Liver (tissue), 9 donors: ENCODE measurements around the gene MRPL50. TPM values are rescaled to one million over a fixed set of nuclear protein-coding genes. Genes with fewer than 3 reads are reported as not detected.

Experiments used
- DNase-seq: peaks from one replicate; pipeline ENCODE4 v3.0.0-alpha.2; 2017; ENCODE audit warnings: low spot score
- H3K27ac ChIP-seq, 2 donors: one replicate each; pipeline ENCODE4 v1.7.0; 2013; ENCODE audit warnings: inconsistent platforms in 2 of 2, low read length in 2 of 2, control low read depth in 1 of 2, low read depth in 1 of 2, mild to moderate bottlenecking in 1 of 2
- H3K27me3 ChIP-seq, 4 donors: one replicate each; pipeline versions ENCODE4 v1.6.1 to v1.7.0; 2013; ENCODE audit warnings: low read length in 3 of 4, inconsistent platforms in 1 of 4, mild to moderate bottlenecking in 1 of 4, moderate library complexity in 1 of 4; ENCODE audit not compliant: control insufficient read depth in 4 of 4, insufficient read depth in 4 of 4
- H3K36me3 ChIP-seq, 4 donors: one replicate each; pipeline versions ENCODE4 v1.6.1 to v1.7.0; 2013; ENCODE audit warnings: low read length in 3 of 4, mild to moderate bottlenecking in 3 of 4, low read depth in 1 of 4, moderate library complexity in 1 of 4; ENCODE audit not compliant: control insufficient read depth in 4 of 4, insufficient read depth in 3 of 4
- H3K4me1 ChIP-seq, 4 donors: one replicate each; pipeline versions ENCODE4 v1.6.1 to v1.7.0; 2013; ENCODE audit warnings: low read length in 3 of 4, mild to moderate bottlenecking in 3 of 4, moderate library complexity in 1 of 4; ENCODE audit not compliant: control insufficient read depth in 4 of 4, insufficient read depth in 4 of 4
- H3K4me3 ChIP-seq, 3 donors: one replicate each; pipeline versions ENCODE4 v1.6.1 to v1.7.0; 2013; ENCODE audit warnings: low read length in 3 of 3, control low read depth in 1 of 3, low read depth in 1 of 3, mild to moderate bottlenecking in 1 of 3
- H3K9ac ChIP-seq, 2 donors: one replicate each; pipeline ENCODE4 v1.7.0; 2013; ENCODE audit warnings: low read length in 2 of 2, mild to moderate bottlenecking in 2 of 2, moderate library complexity in 2 of 2, control low read depth in 1 of 2, low read depth in 1 of 2
- H3K9me3 ChIP-seq, 4 donors: one replicate each; pipeline versions ENCODE4 v1.6.1 to v1.7.0; 2013; ENCODE audit warnings: low read length in 3 of 4; ENCODE audit not compliant: control insufficient read depth in 4 of 4
- ATF3 ChIP-seq: IDR thresholded peaks from 2 replicates; pipeline ENCODE4 v1.6.1; 2016; ENCODE audit warnings: antibody characterized with exemption
- EGR1 ChIP-seq, 2 donors: IDR thresholded peaks; 2 replicates each; pipeline ENCODE4 v1.6.1; 2016 to 2018; ENCODE audit warnings: antibody characterized with exemption in 2 of 2, low read depth in 2 of 2
- FOXA1 ChIP-seq: IDR thresholded peaks from 2 replicates; pipeline ENCODE4 v1.6.1; 2016; ENCODE audit warnings: antibody characterized with exemption
- FOXA2 ChIP-seq: IDR thresholded peaks from 2 replicates; pipeline ENCODE4 v1.6.1; 2016; ENCODE audit warnings: antibody characterized with exemption
- GABPA ChIP-seq, 2 donors: IDR thresholded peaks in 1 of 2; conservative IDR thresholded peaks in 1 of 2; 2 replicates each; pipeline ENCODE4 v1.6.1; 2016; ENCODE audit warnings: antibody characterized with exemption in 2 of 2, mild to moderate bottlenecking in 1 of 2, moderate library complexity in 1 of 2
- HNF4A ChIP-seq, 2 donors: conservative IDR thresholded peaks; 2 replicates each; pipeline ENCODE4 v1.6.1; 2016; ENCODE audit warnings: antibody characterized with exemption in 2 of 2, mild to moderate bottlenecking in 2 of 2
- HNF4G ChIP-seq: IDR thresholded peaks from 2 replicates; pipeline ENCODE4 v1.6.1; 2016; ENCODE audit warnings: antibody characterized with exemption
- JUND ChIP-seq, 2 donors: IDR thresholded peaks; 2 replicates each; pipeline ENCODE4 v1.6.1; 2016; ENCODE audit warnings: antibody characterized with exemption in 2 of 2
- NR2F2 ChIP-seq: IDR thresholded peaks from 2 replicates; pipeline ENCODE4 v1.6.1; 2016; ENCODE audit warnings: antibody characterized with exemption
- RAD21 ChIP-seq, 2 donors: IDR thresholded peaks; 2 replicates each; pipeline ENCODE4 v1.6.1; 2016; ENCODE audit warnings: antibody characterized with exemption in 2 of 2, mild to moderate bottlenecking in 2 of 2
- RXRA ChIP-seq, 2 donors: IDR thresholded peaks; 2 replicates each; pipeline ENCODE4 v1.6.1; 2017 to 2018; ENCODE audit warnings: antibody characterized with exemption in 2 of 2, mild to moderate bottlenecking in 1 of 2
- SP1 ChIP-seq: IDR thresholded peaks from 2 replicates; pipeline ENCODE4 v1.6.1; 2018; ENCODE audit warnings: antibody characterized with exemption, mild to moderate bottlenecking
- TAF1 ChIP-seq: conservative IDR thresholded peaks from 2 replicates; pipeline ENCODE4 v1.6.1; 2016; ENCODE audit warnings: antibody characterized with exemption, mild to moderate bottlenecking
- YY1 ChIP-seq: IDR thresholded peaks from 2 replicates; pipeline ENCODE4 v1.6.1; 2016; ENCODE audit warnings: antibody characterized with exemption, mild to moderate bottlenecking
- ZBTB33 ChIP-seq: IDR thresholded peaks from 2 replicates; pipeline ENCODE4 v1.6.1; 2016; ENCODE audit warnings: antibody characterized with exemption
- WGBS: extraction: QIAGEN DNeasy Blood & Tissue Kit; methylation state at CpG from one replicate; pipeline ENCODE4 v1.1.7; 2013; 5-methylcytosine and 5-hydroxymethylcytosine counted together
- polyA plus RNA-seq, 2 donors: library from polyadenylated mRNA; stranded (reverse) in 1 of 2; unstranded in 1 of 2; fragments of 200-250 nt in 1 of 2; fragments of >200 nt in 1 of 2; fragmentation: Nextera tagmentation in 1 of 2; extraction: Ambion mirVana in 1 of 2; gene quantifications; one replicate each; pipeline versions ENCODE4 v1.2.1 to v1.2.3, GENCODE V29; 2013 to 2015
- total RNA-seq, 2 donors: library from RNA; depleted of rRNA; stranded (reverse); fragments of >200 nt; gene quantifications; one replicate each; pipeline ENCODE4 v1.2.3, GENCODE V29; 2014
- TF ChIP-seq, protein P1 (sequence below): IDR thresholded peaks from 2 replicates; pipeline ENCODE4 v1.6.1; 2016; ENCODE audit warnings: antibody characterized with exemption
- TF ChIP-seq, protein P2 (sequence below): fragments of 150-350 bp; IDR thresholded peaks from 2 replicates; pipeline ENCODE4 v1.5.1; 2017; ENCODE audit warnings: improper control_type of control experiment, low read depth, low read length; ENCODE audit not compliant: missing input control
- TF ChIP-seq, protein P3 (sequence below): IDR thresholded peaks from 2 replicates; pipeline ENCODE4 v1.6.1; 2016; ENCODE audit warnings: antibody characterized with exemption, mild to moderate bottlenecking
- donor health status: healthy.
- donor health status: healthy.
- donor health status: healthy.
- donor health status: healthy.
- donor health status: healthy.

MRPL50 gene
- total and polyA plus RNA-seq, 4 donors: 5.7 to 12.3 (median 10.5) TPM

DNA sequence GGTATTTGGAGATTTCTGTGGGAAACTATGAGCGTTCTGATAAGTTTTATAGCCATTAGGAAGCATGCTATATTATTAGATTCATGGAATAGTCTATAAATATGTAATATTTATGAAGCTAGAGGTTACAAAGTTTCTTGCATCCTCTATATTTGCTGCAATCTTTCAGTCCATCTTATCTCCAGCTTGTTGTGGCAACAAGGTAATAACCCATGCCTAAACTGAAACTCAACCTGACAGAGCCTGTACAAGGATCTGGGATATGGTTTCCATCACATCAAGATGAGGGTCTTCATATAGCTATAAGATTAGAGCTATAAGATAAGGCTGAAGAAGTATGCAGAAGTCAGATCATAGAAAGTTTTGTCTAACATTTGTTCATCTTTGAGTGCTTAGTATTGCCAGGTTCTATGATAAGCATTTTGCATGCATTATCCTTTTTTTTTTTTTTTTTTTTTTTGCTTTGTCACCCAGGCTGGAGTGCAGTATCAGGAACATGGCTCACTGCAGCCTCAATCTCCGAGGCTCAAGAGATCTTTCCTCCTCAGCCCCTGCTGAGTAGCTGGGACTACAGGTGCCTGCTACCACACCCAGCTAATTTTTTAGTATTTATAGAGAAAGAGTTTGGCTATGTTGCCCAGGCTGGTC is 28.4 kb downstream of the MRPL50 start:
- no peak overlapping the region for H3K9ac ChIP-seq
- peaks cover 6 to 63% (median 41%) of the 10 kb centered on the region in 4 donors for H3K4me1 ChIP-seq
- no peaks in the 10 kb centered on the region for H3K27me3 ChIP-seq
- no peaks in the 10 kb centered on the region for H3K9me3 ChIP-seq
- WGBS: 68% methylated on average over 2 of the region's 2 CpGs
- DNase-seq: no peak
- no peak for TF ChIP-seq HNF4A (conservative IDR thresholded peaks at IDR 0.05)
- TF ChIP-seq GABPA (IDR thresholded peaks at IDR 0.05 in 1 of 2, conservative IDR thresholded peaks at IDR 0.05 in 1 of 2): no peak
- TF ChIP-seq, protein P1, sequence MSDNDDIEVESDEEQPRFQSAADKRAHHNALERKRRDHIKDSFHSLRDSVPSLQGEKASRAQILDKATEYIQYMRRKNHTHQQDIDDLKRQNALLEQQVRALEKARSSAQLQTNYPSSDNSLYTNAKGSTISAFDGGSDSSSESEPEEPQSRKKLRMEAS: no peak
- no peak for TF ChIP-seq YY1
- TF ChIP-seq SP1: no peak
- TF ChIP-seq FOXA2: no peak
- TF ChIP-seq RXRA (IDR thresholded peaks at IDR 0.05): no peak
- no peak for TF ChIP-seq TAF1
- TF ChIP-seq, protein P2, sequence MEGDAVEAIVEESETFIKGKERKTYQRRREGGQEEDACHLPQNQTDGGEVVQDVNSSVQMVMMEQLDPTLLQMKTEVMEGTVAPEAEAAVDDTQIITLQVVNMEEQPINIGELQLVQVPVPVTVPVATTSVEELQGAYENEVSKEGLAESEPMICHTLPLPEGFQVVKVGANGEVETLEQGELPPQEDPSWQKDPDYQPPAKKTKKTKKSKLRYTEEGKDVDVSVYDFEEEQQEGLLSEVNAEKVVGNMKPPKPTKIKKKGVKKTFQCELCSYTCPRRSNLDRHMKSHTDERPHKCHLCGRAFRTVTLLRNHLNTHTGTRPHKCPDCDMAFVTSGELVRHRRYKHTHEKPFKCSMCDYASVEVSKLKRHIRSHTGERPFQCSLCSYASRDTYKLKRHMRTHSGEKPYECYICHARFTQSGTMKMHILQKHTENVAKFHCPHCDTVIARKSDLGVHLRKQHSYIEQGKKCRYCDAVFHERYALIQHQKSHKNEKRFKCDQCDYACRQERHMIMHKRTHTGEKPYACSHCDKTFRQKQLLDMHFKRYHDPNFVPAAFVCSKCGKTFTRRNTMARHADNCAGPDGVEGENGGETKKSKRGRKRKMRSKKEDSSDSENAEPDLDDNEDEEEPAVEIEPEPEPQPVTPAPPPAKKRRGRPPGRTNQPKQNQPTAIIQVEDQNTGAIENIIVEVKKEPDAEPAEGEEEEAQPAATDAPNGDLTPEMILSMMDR: no peak
- no peak for TF ChIP-seq HNF4G
- TF ChIP-seq RAD21 (IDR thresholded peaks at IDR 0.05): no peak
- TF ChIP-seq FOXA1: no peak
- TF ChIP-seq, protein P3, sequence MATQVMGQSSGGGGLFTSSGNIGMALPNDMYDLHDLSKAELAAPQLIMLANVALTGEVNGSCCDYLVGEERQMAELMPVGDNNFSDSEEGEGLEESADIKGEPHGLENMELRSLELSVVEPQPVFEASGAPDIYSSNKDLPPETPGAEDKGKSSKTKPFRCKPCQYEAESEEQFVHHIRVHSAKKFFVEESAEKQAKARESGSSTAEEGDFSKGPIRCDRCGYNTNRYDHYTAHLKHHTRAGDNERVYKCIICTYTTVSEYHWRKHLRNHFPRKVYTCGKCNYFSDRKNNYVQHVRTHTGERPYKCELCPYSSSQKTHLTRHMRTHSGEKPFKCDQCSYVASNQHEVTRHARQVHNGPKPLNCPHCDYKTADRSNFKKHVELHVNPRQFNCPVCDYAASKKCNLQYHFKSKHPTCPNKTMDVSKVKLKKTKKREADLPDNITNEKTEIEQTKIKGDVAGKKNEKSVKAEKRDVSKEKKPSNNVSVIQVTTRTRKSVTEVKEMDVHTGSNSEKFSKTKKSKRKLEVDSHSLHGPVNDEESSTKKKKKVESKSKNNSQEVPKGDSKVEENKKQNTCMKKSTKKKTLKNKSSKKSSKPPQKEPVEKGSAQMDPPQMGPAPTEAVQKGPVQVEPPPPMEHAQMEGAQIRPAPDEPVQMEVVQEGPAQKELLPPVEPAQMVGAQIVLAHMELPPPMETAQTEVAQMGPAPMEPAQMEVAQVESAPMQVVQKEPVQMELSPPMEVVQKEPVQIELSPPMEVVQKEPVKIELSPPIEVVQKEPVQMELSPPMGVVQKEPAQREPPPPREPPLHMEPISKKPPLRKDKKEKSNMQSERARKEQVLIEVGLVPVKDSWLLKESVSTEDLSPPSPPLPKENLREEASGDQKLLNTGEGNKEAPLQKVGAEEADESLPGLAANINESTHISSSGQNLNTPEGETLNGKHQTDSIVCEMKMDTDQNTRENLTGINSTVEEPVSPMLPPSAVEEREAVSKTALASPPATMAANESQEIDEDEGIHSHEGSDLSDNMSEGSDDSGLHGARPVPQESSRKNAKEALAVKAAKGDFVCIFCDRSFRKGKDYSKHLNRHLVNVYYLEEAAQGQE: no peak
- no peak for TF ChIP-seq EGR1 (IDR thresholded peaks at IDR 0.05; ENCODE audit: low read depth in 2 of 2)
- TF ChIP-seq NR2F2: no peak
- TF ChIP-seq ATF3: no peak
- TF ChIP-seq JUND (IDR thresholded peaks at IDR 0.05): no peak
- TF ChIP-seq ZBTB33: no peak
- H3K4me3 ChIP-seq: no peak overlapping the region
- H3K27ac ChIP-seq: no peak overlapping the region
- H3K36me3 ChIP-seq: peaks cover 3 to 56% (median 26%) of the 10 kb centered on the region in 4 donors
